Effector CD8-positive, alpha-beta T cell (primary cell): ENCODE measurements around the gene RUNX2.

Experiments
- DNase-seq: peaks from one replicate; lab custom pipeline; 2025; lab: John Stamatoyannopoulos, UW

RUNX2 gene

DNA sequence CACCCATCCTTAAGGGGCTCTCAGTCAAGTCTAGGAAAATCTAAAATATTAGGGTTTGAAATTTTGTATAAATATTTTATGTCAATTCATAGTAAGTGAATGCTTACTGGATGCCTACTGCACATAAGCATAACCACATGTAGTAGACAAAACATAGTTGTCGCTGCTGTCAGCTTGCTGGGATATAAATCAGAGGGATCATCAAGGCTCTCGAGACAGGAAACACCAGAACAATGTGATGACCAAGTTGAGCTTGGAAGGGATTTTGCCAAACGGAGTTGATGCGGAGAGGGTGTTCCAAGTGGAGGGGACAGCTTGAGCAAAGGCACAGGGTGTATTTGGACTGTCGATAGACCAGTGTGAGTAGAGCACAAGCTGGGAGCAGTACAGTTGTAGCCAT lies 155.4 kb downstream of the RUNX2 start:
- DNase-seq = no peak

DNA sequence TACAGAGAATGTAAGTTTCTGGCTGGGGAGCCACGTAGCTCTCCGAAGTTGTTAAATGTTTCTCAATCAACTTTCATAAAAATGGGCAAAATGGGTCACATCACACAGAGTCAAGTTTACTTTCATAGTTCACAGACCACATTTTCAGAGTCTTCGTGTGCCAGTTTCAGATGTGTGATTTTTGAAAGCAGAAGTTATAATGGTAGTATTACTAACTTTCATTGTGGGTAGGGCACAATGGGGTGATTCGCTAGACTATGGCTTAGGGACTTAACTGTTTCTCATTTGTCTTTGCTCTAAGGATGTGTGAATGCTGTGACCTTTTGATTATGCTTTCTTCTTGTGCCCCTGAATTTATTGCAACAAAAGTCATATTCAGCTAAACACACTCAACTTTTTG lies 158.6 kb downstream of the RUNX2 start:
- DNase-seq = no peak

DNA sequence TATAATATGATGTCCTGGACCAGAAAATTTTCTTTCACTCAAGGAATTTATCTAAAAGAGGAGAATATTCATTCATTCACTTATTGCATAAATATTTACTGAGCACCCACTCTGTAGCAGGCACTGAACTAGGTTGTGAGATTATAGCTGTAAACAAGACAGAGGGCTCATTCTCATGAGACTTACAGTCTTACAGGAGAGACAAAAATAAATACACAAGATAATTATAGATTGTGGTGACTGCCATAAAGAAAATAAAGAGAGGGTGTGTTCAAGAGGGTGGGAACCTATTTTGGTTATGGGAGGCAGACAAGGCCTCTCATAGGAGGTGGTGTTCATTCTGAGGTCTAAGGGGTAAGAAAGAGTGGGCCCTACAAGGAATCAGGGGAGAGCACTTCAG lies 159.5 kb downstream of the RUNX2 start:
- no peak for DNase-seq

DNA sequence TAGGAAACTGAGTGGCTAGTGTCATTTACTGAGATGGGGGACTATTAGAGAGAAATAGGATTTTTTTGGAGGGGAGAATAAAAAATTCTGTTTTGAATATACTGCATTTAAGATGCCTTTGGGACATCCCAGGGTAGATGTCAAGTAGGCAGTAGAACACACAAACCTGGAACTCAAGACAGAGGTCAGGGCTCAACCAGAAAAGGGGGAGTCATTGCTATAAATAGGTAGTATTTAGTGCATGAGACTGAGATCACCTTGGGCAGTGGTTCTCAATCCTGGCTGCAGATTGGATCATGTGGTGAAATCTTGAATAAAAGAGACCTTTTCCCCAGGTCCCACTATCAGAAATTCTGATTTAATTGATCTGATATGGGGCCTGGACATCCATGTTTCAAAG lies 160.1 kb downstream of the RUNX2 start:
- DNase-seq = no peak

DNA sequence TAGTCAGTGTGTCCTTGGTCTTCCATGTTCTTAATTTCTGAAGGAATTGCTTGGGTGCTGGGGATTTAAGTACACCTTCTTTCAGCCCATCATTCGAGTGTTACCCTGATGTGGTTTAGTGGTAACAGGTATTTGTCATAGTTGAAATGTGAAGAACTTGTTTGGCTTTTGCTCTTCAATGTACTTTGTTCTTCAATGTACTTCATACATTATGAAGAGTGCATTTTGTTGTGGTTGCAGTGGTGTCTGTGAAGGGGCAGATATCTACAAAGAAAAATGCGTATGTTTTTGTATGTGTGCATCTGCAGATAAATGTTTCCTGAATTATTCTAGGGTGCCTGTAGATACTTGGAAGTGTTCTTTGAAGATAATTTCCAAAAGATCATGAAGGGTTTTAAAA lies 160.8 kb downstream of the RUNX2 start:
- no peak for DNase-seq

DNA sequence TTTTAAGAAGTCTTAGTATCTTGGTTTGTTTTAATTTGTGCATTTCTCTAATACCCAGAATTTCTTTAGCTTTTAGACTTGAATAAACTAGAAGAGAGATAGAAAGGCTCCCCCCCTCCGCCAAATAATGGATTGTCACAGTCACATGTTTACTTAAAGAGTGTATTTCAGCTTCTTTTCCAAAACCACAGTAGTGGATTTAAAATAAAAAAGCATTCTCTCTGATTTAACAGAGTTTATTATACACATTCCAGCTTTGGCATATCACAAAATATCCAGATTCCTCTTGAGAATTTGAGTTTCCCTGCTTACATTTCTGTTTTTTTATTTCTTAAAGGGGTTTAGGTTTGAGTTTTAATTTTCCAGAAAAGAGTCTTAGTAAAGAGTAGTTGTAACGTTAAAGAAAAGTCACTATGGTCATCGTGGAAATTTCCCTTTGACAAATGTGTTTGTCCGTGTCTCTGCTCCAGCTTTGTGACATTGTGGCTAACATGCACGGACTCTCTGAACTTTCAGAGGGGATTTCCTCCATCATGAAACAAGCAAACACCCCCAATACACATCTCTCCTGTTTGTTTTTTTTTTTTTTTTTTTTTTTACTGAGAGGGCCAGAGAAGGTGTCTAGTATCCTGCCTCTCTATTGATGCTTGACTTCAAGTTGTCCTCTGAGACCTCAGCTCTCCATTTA lies 163.1 kb downstream of the RUNX2 start:
- no peak for DNase-seq

DNA sequence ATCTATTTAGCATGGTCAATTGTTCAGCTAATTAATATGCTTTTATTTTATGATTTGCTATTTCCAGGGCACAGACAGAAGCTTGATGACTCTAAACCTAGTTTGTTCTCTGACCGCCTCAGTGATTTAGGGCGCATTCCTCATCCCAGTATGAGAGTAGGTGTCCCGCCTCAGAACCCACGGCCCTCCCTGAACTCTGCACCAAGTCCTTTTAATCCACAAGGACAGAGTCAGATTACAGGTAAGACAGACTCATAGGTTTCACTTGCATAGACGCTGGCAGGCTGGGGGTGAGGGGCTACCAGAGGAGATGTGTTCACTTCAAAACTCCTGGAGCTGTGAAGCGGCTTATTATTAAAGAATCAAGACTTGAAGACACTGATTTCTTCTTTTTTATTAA lies 163.7 kb downstream of the RUNX2 start:
- no peak for DNase-seq

DNA sequence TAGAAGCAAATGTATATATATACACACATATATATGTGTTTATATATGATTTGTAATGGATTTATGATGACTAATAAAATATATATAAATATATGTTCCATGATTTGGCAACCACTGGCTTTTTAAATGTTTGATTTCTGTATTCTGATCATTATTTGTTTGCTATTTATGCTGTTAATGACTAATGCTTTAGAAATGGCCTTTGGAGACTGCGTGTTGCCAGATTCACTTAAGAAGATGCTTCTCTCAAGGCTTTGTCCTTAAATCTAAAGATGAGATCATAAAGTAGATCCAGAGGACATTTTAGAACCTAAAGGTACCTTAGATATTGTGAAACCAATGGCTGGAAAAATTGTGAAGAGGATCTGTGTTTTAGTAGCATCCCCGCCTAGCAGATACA lies 165.6 kb downstream of the RUNX2 start:
- DNase-seq = no peak

DNA sequence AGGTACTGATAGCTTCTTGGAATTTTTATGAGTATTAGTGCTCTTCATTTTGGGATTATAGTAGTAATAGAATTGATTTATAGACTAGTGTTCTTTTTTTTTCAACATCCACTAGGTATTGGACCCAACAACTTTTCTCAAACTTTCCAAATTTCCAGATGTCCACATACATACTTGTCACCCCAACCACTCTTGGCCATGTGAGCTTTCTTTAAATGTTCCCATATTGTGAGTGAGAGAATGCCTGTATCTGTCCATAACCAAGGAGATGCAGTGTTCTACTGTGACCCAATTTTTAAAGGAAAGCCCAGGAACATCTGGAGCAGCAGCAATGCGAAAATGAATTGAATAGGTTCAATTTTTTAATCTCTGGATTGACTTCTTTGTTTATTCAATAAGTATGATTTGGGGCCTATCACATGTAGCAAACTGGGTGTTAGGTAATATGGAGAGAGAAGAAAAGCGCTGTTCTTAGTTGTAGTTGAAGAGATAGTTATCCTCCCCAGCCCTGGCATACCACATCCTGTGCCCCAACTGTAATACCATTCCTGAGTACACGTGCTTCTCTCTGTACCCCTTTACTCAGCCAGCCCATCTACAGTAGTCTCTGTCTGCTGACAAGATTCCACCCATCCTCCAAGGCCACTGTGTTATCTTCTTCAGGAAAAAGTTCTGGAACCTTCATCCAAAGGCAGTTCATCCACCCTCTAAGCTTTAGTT lies 166.4 kb downstream of the RUNX2 start:
- no peak for DNase-seq

DNA sequence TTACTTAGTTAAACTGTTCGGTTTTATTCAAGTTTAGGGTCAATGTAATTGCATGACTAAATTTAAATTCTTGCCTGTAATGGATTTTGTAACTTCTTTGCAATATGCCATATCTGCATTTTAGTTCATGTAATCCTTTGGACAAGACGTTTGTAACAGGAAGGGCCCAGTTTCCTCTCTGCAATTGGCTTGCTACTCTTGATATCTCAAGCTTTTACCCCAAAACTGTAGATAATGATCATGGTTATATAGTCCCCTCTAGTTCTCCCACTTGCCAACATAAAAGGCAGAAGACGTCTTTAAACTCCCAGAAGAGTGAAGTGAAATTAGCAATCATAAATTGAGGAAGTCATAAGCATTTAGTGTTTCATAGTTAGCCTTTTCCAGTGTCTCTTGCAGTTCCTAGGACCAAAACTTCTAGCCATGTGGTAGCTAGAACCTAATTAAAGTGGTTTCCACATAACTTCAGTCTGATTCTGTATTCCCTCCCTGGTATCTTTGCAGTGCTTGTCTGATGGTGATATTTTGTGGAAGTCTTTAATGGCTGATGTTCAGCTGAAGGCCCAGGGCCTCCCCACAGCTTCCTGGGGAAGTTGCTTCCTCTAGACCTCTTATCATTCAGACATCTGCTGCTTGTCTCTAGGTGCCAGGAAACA lies 167.4 kb downstream of the RUNX2 start:
- DNase-seq = no peak

DNA sequence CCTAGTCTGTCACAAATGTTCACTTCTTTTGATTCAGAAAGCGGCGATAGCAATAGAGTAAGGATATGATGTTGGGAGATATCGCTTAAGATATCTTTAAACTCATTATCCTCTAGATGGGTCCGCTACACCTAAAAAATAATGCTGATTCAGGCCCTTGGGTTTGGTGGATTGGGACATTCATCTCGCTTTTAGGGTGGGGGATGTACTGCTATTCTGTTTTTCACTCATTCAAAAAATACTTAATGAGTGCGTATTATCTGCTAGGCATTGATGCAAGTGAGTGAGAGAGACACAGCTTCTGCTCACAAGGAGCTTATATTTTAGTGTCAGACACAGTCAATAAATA lies 167.9 kb downstream of the RUNX2 start:
- no peak for DNase-seq

DNA sequence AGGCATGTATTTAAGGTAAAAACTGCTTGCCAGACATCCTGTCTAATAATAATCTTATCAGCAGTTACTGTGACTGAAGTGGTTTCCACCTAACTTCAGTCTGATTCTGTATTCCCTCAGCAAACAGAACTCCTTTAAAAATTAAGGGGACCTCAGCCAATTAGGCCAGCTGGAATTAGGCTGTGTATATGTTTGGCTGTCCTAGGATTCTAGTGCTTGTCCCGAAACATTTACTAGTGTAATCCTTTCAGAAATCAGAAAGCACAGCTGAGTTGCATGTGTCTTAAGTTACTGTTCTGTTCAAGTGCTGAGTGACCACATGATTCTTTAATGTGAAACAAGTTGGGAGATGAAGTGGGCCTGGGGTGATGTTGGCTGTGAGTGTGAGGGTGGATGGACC lies 170.5 kb downstream of the RUNX2 start:
- no peak for DNase-seq

DNA sequence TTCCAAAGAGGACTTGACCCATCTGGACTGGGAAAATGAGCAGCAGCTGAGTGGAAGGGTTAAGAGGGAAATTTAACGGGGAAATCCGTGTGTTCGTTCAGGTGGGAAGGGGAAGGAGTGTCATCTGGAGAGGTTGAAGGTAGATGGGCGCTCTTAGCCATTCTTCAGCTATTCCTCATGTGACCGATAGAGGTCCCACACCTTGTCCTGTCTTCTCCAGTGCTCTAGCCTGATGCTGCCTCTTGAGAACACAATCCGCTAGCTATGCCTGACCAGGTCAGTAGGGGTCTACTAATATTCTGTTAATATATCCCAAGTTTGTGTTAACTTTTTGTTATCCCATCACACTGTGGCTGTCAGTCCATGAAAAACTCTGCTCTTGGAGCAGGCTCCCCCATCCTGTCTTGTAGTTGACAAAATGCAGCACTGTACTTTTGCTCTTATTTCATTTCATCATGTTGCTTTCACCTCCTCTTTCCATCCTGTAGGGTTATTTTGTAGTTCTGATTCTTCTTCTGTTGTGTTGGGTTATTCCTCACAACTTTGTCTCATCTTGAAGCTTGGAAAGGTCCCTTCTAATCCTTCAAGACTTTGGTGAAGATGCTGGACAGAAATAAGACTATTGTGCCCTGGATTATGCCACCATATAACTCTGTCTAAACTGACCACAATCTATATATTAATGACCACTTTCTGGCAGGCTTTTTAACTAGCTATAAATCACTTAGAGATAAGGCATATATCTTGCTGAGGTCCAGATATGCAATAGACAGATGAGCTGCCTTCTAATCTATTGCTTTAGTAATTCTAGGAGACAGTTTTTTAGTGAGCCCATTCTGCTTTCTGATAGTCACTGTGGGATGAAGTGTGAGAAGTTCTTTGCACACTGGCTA lies 173.0 kb downstream of the RUNX2 start:
- no peak for DNase-seq

DNA sequence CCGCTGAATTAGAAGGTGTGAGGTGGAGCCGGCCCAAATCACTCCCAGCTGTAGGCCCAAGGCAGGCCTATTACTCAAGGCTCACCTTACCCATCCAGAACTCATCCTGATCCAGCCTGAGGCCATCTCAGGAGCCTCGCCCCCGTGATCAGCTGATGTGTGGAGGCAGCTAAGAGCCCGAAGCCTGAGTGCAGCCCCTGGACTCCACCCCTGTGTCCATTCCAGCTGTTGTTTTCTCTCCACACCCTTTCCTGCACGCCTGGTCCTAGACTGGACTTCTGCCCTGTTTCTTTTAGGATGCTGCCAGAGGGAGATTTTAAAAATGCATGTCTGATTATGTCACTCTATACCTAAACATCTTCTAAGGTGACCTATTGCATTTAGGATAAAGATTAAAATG lies 174.3 kb downstream of the RUNX2 start:
- no peak for DNase-seq

DNA sequence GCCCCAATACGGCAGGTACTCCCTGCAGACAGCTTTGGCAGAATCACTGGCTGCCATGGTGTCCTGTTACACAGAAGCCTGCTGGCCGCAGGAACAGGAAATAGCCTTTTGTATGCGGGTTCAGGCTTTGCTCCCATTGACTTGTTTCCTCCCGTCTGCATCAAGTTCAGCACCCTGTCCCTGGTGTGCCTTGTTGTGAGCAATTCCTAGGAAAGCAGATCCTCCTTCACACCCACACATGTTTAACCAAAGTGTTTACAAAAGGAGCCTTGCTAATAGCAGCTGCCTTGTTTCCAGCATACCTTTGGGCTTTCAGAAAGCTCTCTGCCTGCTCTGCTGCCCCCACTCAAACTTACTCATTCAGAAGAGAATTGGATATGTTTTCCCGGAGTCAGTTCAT lies 176.8 kb downstream of the RUNX2 start:
- no peak for DNase-seq

DNA sequence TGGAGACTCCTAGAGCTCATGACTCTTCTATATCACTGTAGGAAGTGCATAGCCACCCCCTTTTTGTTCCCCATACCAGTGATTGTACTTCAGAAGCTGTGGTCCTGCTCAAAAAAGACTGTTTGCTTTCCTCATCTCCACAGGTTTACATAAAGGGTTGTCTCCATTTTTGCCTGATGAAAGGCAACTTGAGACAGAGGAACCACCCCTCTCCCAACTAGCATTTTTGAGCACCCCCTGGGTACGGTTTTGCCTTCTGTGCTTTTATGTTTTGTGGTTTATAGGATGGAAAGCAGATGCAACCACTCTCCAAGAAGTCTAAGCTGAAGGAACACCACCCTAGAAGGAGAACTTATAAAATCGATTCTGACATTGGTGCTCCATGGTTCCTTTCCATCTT lies 177.3 kb downstream of the RUNX2 start:
- no peak for DNase-seq

DNA sequence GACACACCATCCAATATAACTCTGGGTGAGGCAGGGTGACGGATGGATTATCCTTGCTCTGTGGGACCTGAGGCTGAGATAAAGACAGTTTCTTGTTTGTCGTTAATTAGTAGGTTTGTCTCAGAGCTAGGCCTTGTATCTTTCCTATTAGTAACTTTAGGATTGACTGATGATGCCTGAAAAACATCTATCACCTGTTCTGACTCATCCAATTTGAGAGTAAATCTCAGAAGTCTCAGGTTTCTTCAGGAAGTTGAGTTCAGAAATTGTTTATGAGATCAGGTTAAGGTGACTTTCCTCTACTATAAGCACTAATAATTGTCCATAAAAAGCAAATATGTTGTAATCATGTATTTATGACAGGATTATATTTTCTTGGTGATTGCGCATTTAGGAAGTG lies 179.1 kb downstream of the RUNX2 start:
- DNase-seq = no peak

DNA sequence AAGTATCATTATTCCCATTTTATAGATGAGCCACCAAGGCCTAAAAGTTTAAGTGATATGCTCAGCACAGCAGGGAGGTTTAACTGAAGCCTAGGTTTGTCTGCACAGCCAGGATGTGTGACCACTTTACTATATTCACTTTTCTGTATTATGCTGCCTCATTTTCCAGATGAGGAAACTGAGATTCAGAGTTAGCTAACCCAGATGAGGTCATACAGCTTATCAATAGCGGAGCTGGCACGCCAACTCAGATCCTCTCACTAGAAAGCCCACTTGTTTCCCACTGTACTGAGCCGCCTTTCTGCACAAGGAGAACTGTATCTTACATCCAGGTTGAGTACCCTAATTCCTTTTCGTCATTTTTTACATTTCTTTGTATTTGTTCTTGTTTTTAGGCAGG lies 181.3 kb downstream of the RUNX2 start:
- DNase-seq = no peak

DNA sequence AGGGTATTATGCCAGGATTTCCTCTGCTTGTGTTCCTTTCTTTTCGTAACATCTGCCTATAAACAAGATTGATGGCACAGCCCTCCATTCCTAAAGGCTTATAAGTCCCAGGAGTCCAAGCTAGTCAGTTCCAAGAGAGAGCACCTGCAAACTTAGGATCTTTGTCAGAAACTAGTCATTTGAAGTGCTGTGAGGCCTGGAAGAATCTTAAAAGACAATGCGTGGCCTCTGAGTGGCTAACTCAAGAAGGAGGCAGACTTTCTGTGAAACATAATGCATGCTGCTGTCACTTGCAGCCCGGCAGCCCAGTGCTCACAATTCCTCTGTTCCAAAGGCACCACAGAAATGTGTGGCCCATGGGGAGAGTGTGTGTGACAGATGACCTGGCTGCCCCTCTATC lies 184.6 kb downstream of the RUNX2 start:
- DNase-seq = no peak

DNA sequence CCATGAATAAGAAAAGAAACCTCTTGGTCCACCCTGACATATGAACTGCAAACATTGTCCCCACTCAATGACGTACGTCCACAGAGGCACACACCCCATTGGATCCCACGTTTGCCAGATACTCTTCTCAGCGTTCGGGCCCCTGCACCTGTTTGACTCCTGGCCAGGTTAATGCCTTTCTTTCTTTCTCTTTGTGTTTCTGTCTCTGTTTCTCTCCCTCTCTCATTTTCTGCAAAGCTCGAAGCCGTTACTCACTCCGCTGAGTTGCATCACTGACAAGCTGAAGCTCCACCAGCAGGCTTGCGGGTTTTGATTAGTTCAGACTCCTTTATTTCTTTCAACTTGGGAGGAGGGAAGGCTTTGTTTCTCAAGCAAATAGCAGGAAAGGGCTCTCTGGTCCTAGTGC lies 185.1 kb downstream of the RUNX2 start:
- no peak for DNase-seq

DNA sequence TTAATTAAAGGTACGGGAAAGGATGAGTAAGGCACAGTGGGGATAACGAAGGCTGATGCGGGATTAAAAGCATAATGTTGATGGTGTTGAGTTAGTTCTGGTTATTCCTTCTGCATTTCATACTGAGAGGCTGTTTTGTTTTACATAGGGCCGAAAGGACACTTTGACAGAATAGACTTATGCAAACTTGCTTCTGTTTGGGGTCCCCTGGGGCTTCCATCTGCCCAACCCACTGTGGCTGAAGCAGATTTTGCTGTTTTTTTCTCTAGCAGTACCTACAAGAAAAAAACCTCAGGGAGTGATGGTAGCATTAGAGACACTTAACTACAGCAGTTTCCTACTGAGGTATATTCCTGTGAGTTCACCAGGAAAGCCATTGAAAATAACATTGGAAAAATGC lies 185.7 kb downstream of the RUNX2 start:
- DNase-seq = no peak

DNA sequence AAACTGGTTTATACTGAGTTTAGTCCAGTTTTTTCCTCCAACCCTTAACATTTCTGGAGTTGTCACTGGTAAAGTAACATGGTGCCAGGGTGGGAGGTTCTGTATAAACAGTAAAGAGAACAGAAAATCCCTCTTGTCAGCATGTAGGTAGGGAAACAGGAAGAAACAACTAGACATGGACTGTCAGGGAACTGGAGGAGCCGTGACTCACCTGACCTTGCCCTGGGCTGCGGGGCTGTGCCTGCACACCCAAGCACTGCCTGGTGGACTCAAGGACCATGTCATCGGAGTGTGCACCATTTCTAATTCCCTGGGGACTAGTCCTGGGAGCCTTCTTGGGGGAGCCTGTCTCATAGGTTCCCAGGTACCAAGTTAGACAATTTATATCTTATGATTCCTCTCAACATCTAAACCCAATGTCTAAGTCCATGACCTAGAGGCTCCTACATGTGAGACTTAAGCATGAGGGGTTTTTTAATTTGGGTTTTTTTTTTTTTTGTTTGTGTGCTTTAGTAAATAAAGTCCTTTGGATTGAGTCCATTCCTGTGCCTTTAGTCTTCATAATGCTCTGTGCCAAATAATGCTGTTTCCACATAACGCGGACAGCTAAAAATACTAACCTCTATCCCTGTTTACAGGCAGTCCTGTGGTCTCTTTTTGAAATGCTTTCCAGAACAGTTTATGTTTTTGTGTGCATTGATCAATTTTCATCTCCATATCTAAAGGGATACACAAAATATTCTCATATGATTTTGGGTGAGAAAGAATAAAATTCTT lies 186.5 kb downstream of the RUNX2 start:
- DNase-seq = no peak
